Osteocyte (in vitro differentiated cells): Measurements from ENCODE around the gene PPP1CA. TPM values are rescaled to one million over a fixed set of nuclear protein-coding genes. Genes with fewer than 3 reads are reported as not detected.

ENCODE experiments used
- DNase-seq: peaks from one replicate; pipeline ENCODE4 v3.0.0; 2021; ENCODE audit warnings: mixed read lengths; ENCODE audit not compliant: unreplicated experiment; ENCODE audit errors: extremely low spot score
- H3K27ac Mint-ChIP-seq: one replicate; pipeline ENCODE4 v1.8.0; 2021; ENCODE audit warnings: mild to moderate bottlenecking, mixed read lengths; ENCODE audit not compliant: unreplicated experiment
- H3K27me3 Mint-ChIP-seq: one replicate; pipeline ENCODE4 v1.8.0; 2021; ENCODE audit warnings: mixed read lengths; ENCODE audit not compliant: unreplicated experiment
- H3K36me3 Mint-ChIP-seq: one replicate; pipeline ENCODE4 v1.8.0; 2021; ENCODE audit warnings: mixed read lengths; ENCODE audit not compliant: unreplicated experiment
- H3K4me1 Mint-ChIP-seq: one replicate; pipeline ENCODE4 v1.8.0; 2021; ENCODE audit warnings: mixed read lengths; ENCODE audit not compliant: unreplicated experiment
- H3K4me3 Mint-ChIP-seq: one replicate; pipeline ENCODE4 v1.8.0; 2021; ENCODE audit warnings: mild to moderate bottlenecking, moderate library complexity, mixed read lengths; ENCODE audit not compliant: unreplicated experiment
- H3K9me3 Mint-ChIP-seq: one replicate; pipeline ENCODE4 v1.8.0; 2021; ENCODE audit warnings: mixed read lengths; ENCODE audit not compliant: unreplicated experiment
- CTCF ChIP-seq: fragments of 200-600 bp; sonication (generic); IDR thresholded peaks from 2 replicates; pipeline ENCODE4 v1.5.0; 2021; ENCODE audit warnings: antibody characterized with exemption, mild to moderate bottlenecking, moderate library complexity
- total RNA-seq: library from RNA; stranded (reverse); gene quantifications from 2 replicates; pipeline ENCODE4 v1.2.1, GENCODE V29; 2021

PPP1CA gene
- total RNA-seq, 1 donor from 2014 or later = 140 TPM

GRCh38 chr11:67434395-67434881, 32.8 kb upstream of the PPP1CA start:
- Mint-ChIP-seq H3K4me3 (no peak overlapping the region), H3K9me3 (no peaks in the 10 kb centered on the region), H3K4me1 (peaks cover 14% of the 10 kb centered on the region), H3K27me3 (no peaks in the 10 kb centered on the region), H3K27ac (no peak overlapping the region), H3K36me3 (peaks cover 13% of the 10 kb centered on the region)
- DNase-seq = no peak
- no peak for TF ChIP-seq CTCF

- Mint-ChIP-seq H3K4me1 (peaks cover 10% of the 10 kb centered on the region), H3K4me3 (no peak overlapping the region), H3K27me3 (no peaks in the 10 kb centered on the region), H3K9me3 (no peaks in the 10 kb centered on the region), H3K27ac (no peak overlapping the region), H3K36me3 (peaks cover 12% of the 10 kb centered on the region)
- TF ChIP-seq CTCF = no peak
- DNase-seq = no peak
These were observed 32.1 kb upstream of the PPP1CA start for GRCh38 chr11:67433536-67434394.

- DNase-seq = no peak
- TF ChIP-seq CTCF = no peak
- no peak overlapping the region for H3K4me3 Mint-ChIP-seq
- H3K27me3 Mint-ChIP-seq = no peaks in the 10 kb centered on the region
- peaks cover 10% of the 10 kb centered on the region for H3K36me3 Mint-ChIP-seq
- H3K27ac Mint-ChIP-seq = no peak overlapping the region
- H3K4me1 Mint-ChIP-seq = peaks cover 10% of the 10 kb centered on the region
- H3K9me3 Mint-ChIP-seq = no peaks in the 10 kb centered on the region
These were observed 31.1 kb upstream of the PPP1CA start for GRCh38 chr11:67432655-67433349.

GRCh38 chr11:67431346-67432249, 29.9 kb upstream of the PPP1CA start:
- Mint-ChIP-seq H3K27me3 (no peaks in the 10 kb centered on the region), H3K27ac (no peak overlapping the region), H3K4me3 (no peak overlapping the region), H3K9me3 (no peaks in the 10 kb centered on the region), H3K36me3 (peaks cover 7% of the 10 kb centered on the region), H3K4me1 (peaks cover 11% of the 10 kb centered on the region)
- TF ChIP-seq CTCF = no peak
- DNase-seq = no peak
